Tibial nerve (tissue), 3 donors: ENCODE measurements around the gene JAG2.

Experiments used
- POLR2A ChIP-seq, 2 donors: fragments of 450-650 bp; IDR thresholded peaks; one replicate each; pipeline ENCODE4 v1.6.1; 2017; ENCODE audit warnings: antibody characterized with exemption in 2 of 2, mild to moderate bottlenecking in 2 of 2, moderate library complexity in 2 of 2
- TF ChIP-seq, protein P1 (sequence below), 5 experiments: fragments of 200-600 bp in 3 of 5; fragments of 450-650 bp in 2 of 5; sonication (generic) in 3 of 5; IDR thresholded peaks; one replicate each; pipeline ENCODE4 v1.5.1; 2016 to 2019; ENCODE audit warnings: antibody characterized with exemption in 5 of 5, mild to moderate bottlenecking in 3 of 5, moderate library complexity in 2 of 5

DNA sequence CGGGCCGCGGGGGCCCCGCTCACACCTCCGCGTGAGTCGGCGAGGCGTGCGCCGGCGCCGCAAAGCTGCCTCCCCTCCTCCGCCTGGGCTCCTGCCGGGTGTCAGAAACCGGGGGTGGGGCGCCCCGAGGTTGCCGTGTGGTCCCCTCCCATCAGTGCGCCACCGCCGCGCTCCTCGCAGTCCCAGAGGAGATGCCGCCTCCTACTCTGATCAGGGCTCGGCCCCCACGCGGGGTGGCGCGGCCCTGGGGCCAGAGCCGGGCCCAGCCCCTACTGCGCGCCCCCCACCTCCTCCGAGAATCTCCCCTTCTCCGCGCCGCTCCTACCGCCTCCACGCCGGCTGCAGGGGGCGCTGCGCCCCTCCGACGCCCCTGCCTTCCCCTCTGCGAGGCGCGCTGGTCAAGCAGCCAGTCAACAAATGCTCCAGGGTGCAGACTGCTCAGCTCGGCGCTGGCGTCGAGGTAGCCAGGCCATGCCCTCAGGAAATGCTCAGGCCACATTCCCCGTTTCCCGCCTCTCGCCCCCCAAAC is 467 bp upstream of the JAG2 start:
- TF ChIP-seq POLR2A (IDR thresholded peaks at IDR 0.05) = no peak
- TF ChIP-seq, protein P1, sequence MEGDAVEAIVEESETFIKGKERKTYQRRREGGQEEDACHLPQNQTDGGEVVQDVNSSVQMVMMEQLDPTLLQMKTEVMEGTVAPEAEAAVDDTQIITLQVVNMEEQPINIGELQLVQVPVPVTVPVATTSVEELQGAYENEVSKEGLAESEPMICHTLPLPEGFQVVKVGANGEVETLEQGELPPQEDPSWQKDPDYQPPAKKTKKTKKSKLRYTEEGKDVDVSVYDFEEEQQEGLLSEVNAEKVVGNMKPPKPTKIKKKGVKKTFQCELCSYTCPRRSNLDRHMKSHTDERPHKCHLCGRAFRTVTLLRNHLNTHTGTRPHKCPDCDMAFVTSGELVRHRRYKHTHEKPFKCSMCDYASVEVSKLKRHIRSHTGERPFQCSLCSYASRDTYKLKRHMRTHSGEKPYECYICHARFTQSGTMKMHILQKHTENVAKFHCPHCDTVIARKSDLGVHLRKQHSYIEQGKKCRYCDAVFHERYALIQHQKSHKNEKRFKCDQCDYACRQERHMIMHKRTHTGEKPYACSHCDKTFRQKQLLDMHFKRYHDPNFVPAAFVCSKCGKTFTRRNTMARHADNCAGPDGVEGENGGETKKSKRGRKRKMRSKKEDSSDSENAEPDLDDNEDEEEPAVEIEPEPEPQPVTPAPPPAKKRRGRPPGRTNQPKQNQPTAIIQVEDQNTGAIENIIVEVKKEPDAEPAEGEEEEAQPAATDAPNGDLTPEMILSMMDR (IDR thresholded peaks at IDR 0.05) = peak in 4 of 5 experiments; percentile 8 to 33 (median 19)
